ENCODE measurements around the gene STARD8. TPM values are rescaled to one million over a fixed set of nuclear protein-coding genes. Genes with fewer than 3 reads are reported as not detected.
"Not testable (repeated sequence)": the region's sequence is repeated elsewhere in the genome, so short reads cannot be mapped to it uniquely, and the experiment has no call there.

Gene STARD8
- polyA plus RNA-seq, 2 of the 4 experiments (the other 2 are of a cell fraction), result 1.6 to 1.7 TPM

GRCh38 chrX:68686097-68686977 lies 38.9 kb downstream of the STARD8 start:
- Histone ChIP-seq H3K4me1 (peaks cover 11% of the 10 kb centered on the region; the same call in 2 of the 3 replicates), H3K27ac (peak overlapping the region; percentile 40 to 88; a peak in 5 of 6 replicates), H3K9me3 (no peaks in the 10 kb centered on the region), H3K4me3 (peak overlapping the region; percentile 41), H3K4me2 (peak overlapping the region; percentile 79)
- FAIRE-seq (no peak), DNase-seq (ENCODE audit: low read depth in 1 of 2, low spot score in 1 of 2) (peak; percentile 23 to 42), ATAC-seq (peak; percentile 79 to 89)
- POLR2A ChIA-PET, result interaction anchor here (0.6 kb wide), 1 partner anchor 9 kb away, joined by 3 read pairs; no protein-coding TSS in a partner anchor
- TF ChIP-seq MAX (IDR thresholded peaks at IDR 0.05), result peak; percentile 34; the same call in 1 of the 2 replicates
- TF ChIP-seq E2F6 (IDR thresholded peaks at IDR 0.05; ENCODE audit: borderline replicate concordance, low read depth), result peak; percentile 72
- no peak for TF ChIP-seq POLR2A (IDR thresholded peaks at IDR 0.05; ENCODE audit: low read length)
- CTCF ChIA-PET, result interaction anchor here (1.0 to 1.8 kb wide), 4 partner anchors 12 to 501 kb away, joined by 3 to 5 read pairs (median 4); no protein-coding TSS in a partner anchor
- 13% methylated on average over 35 of the region's 56 CpGs for WGBS (ENCODE audit: missing lambda C conversion rate)

- H3K4me1 ChIP-seq, result peaks cover 27% of the 10 kb centered on the region
- POLR2A ChIA-PET; H3K9me3 ChIP-seq; ATAC-seq; FAIRE-seq; CTCF ChIA-PET; H3K4me2 ChIP-seq; H3K27ac ChIP-seq; H3K4me3 ChIP-seq; DNase-seq (ENCODE audit: low read depth in 1 of 2, low spot score in 1 of 2): not testable (repeated sequence)
- WGBS (ENCODE audit: missing lambda C conversion rate), result 60% methylated on average over 1 of the region's 8 CpGs
Observed at GRCh38 chrX:68688931-68689330, 41.5 kb downstream of the STARD8 start.

GRCh38 chrX:68690936-68691501 lies 43.6 kb downstream of the STARD8 start:
- ChIA-PET POLR2A (no interaction called here), CTCF (interaction anchor here (1.3 to 1.5 kb wide), 3 partner anchors 11 to 42 kb away, joined by 3 to 4 read pairs (median 3); no protein-coding TSS in a partner anchor)
- 92% methylated on average over 4 of the region's 4 CpGs for WGBS (ENCODE audit: missing lambda C conversion rate)
- DNase-seq (ENCODE audit: low read depth in 1 of 2, low spot score in 1 of 2), result no peak
- Histone ChIP-seq H3K9me3 (no peaks in the 10 kb centered on the region), H3K4me2 (no peak overlapping the region), H3K27ac (no peak overlapping the region), H3K4me1 (peaks cover 44% of the 10 kb centered on the region), H3K4me3 (no peak overlapping the region)
- FAIRE-seq, result no peak
- TF ChIP-seq HOXB13 (CRISPR knock-in tag; IDR thresholded peaks at IDR 0.05; ENCODE audit: low read depth), result no peak
- TF ChIP-seq ESRRA (IDR thresholded peaks at IDR 0.05; ENCODE audit: borderline replicate concordance, low read length), result no peak
- no peak for TF ChIP-seq BHLHE40 (IDR thresholded peaks at IDR 0.05; ENCODE audit: low read depth, low read length)
- TF ChIP-seq CHD2 (IDR thresholded peaks at IDR 0.05; ENCODE audit: low read length, partially characterized antibody), result no peak
- TF ChIP-seq E2F6 (IDR thresholded peaks at IDR 0.05; ENCODE audit: borderline replicate concordance, low read depth), result no peak
- no peak for TF ChIP-seq ATOH8 (CRISPR knock-in tag; IDR thresholded peaks at IDR 0.05; ENCODE audit: low read depth)
- no peak for TF ChIP-seq KDM1A (IDR thresholded peaks at IDR 0.05; ENCODE audit: low read depth)
- no peak for TF ChIP-seq POLR2A (IDR thresholded peaks at IDR 0.05; ENCODE audit: low read length)
- TF ChIP-seq GATA3 (IDR thresholded peaks at IDR 0.05; ENCODE audit: borderline replicate concordance), result no peak
- no peak for TF ChIP-seq RCOR1 (IDR thresholded peaks at IDR 0.05; ENCODE audit: low read depth, low read length)
- ATAC-seq, result no peak

GRCh38 chrX:68691921-68692320 lies 44.5 kb downstream of the STARD8 start:
- TF ChIP-seq FOSB (CRISPR knock-in tag; IDR thresholded peaks at IDR 0.05) (no peak), NR3C1 (IDR thresholded peaks at IDR 0.05) (no peak), EHMT2 (IDR thresholded peaks at IDR 0.05; ENCODE audit: low read depth) (no peak), ZC3H11A (IDR thresholded peaks at IDR 0.05) (no peak), SMC3 (IDR thresholded peaks at IDR 0.05) (no peak), RAD21 (conservative IDR thresholded peaks at IDR 0.05 in 1 of 2, IDR thresholded peaks at IDR 0.05 in 1 of 2) (no peak), RCOR1 (IDR thresholded peaks at IDR 0.05; ENCODE audit: low read depth, low read length) (no peak), TFCP2L1 (CRISPR knock-in tag; IDR thresholded peaks at IDR 0.05) (no peak), E2F6 (IDR thresholded peaks at IDR 0.05; ENCODE audit: borderline replicate concordance, low read depth) (no peak)
- 0 out of 3 replicates have a peak overlapping the region, but pooled peaks have one; percentile 23 for H3K4me2 ChIP-seq
- no peak for ATAC-seq
- H3K4me1 ChIP-seq, result peaks cover 47% of the 10 kb centered on the region
- no peak for DNase-seq (ENCODE audit: low read depth in 1 of 2, low spot score in 1 of 2)
- H3K4me3 ChIP-seq, result no peak overlapping the region
- no peak for FAIRE-seq
- 94% methylated on average over 2 of the region's 2 CpGs for WGBS (ENCODE audit: missing lambda C conversion rate)
- H3K27ac ChIP-seq, result peak overlapping the region; percentile 16 to 27; a peak in 2 of 6 replicates
- ChIA-PET CTCF (interaction anchor here (1.3 to 1.5 kb wide), 2 partner anchors 12 to 20 kb away, joined by 3 to 4 read pairs; no protein-coding TSS in a partner anchor), POLR2A (no interaction called here)
- H3K9me3 ChIP-seq, result no peaks in the 10 kb centered on the region

Measured in A549 (cell line).